ENCODE measurements around the gene CLSTN3. TPM values are rescaled to one million over a fixed set of nuclear protein-coding genes. Genes with fewer than 3 reads are reported as not detected.

The CLSTN3 gene
- total RNA-seq, 1 donor from 2014 or later, result 132 TPM

GRCh38 chr12:7130701-7131501, 730 bp downstream of the CLSTN3 start:
- peak overlapping the region; percentile 68 to 74 for H3K4me3 ChIP-seq
- H3K9me3 ChIP-seq, result no peaks in the 10 kb centered on the region
- peak overlapping the region; percentile 79 to 84 for H3K27ac ChIP-seq
- H3K36me3 ChIP-seq, result peaks cover 2 to 9% of the 10 kb centered on the region in 2 donors
- no peak for DNase-seq (ENCODE audit: low spot score in 2 of 2)
- TF ChIP-seq CTCF (IDR thresholded peaks at IDR 0.05), result no peak
- H3K27me3 ChIP-seq, result no peaks in the 10 kb centered on the region
- H3K4me1 ChIP-seq, result peaks cover 6 to 7% of the 10 kb centered on the region in 2 donors
- intact Hi-C loops (cut with DNase I), result loop anchor here (1.0 kb wide), 1 partner anchor 57 kb away; no protein-coding TSS in a partner anchor

- peak overlapping the region; percentile 79 to 84 for H3K27ac ChIP-seq
- peak overlapping the region in 1 of 2 donors; percentile 74 for H3K4me3 ChIP-seq
- intact Hi-C loops (cut with DNase I), result no loop called here
- no peaks in the 10 kb centered on the region for H3K9me3 ChIP-seq
- H3K4me1 ChIP-seq, result peaks cover 6 to 7% of the 10 kb centered on the region in 2 donors
- H3K36me3 ChIP-seq, result peaks cover 8 to 15% of the 10 kb centered on the region in 2 donors
- no peak for DNase-seq (ENCODE audit: low spot score in 2 of 2)
- no peak for TF ChIP-seq CTCF (IDR thresholded peaks at IDR 0.05)
- no peaks in the 10 kb centered on the region for H3K27me3 ChIP-seq
These were observed 1.3 kb downstream of the CLSTN3 start for GRCh38 chr12:7131502-7131866.

GRCh38 chr12:7134396-7135166, 4.4 kb downstream of the CLSTN3 start:
- DNase-seq (ENCODE audit: low spot score in 2 of 2), result no peak
- intact Hi-C loops (cut with DNase I), result no loop called here
- Histone ChIP-seq H3K36me3 (peaks cover 15 to 24% of the 10 kb centered on the region in 2 donors), H3K4me1 (peaks cover 1 to 2% of the 10 kb centered on the region in 2 donors), H3K27ac (no peak overlapping the region), H3K9me3 (no peaks in the 10 kb centered on the region), H3K27me3 (no peaks in the 10 kb centered on the region), H3K4me3 (no peak overlapping the region)
- no peak for TF ChIP-seq CTCF (IDR thresholded peaks at IDR 0.05)

DNA sequence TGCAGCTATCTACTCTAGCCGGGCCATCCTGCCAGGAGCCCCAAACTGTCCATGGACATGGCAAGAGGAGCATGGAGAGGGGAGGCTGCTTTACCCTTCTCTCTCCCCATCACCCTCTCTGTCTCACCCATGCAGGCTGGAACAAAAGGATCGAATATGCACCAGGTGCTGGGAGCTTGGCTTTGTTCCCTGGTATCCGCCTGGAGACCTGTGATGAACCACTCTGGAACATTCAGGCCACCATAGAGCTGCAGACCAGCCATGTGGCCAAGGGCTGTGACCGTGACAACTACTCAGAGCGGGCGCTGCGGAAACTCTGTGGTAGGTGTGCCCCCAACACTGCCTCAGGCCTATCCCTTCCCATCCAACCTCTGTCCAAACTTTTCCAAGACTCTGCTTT, 5.9 kb downstream of the CLSTN3 start:
- peaks cover 15 to 24% of the 10 kb centered on the region in 2 donors for H3K36me3 ChIP-seq
- no peaks in the 10 kb centered on the region for H3K27me3 ChIP-seq
- DNase-seq (ENCODE audit: low spot score in 2 of 2), result no peak
- intact Hi-C loops (cut with DNase I), result no loop called here
- no peak for TF ChIP-seq CTCF (IDR thresholded peaks at IDR 0.05)
- no peaks in the 10 kb centered on the region for H3K9me3 ChIP-seq
- no peaks in the 10 kb centered on the region for H3K4me1 ChIP-seq
- H3K27ac ChIP-seq, result no peak overlapping the region
- H3K4me3 ChIP-seq, result no peak overlapping the region

DNA sequence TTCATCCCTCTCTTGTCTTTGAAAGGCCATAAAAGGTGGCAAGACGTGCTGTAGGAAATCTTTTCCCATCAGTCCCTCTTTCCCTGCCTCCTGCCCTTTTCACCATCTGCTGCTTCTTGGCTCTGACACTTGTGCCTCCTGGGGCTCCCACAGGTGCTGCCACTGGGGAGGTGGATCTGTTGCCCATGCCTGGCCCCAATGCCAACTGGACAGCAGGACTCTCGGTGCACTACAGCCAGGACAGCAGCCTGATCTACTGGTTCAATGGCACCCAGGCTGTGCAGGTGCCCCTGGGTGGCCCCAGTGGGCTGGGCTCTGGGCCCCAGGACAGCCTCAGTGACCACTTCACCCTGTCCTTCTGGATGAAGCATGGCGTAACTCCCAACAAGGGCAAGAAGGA, 6.5 kb downstream of the CLSTN3 start:
- intact Hi-C loops (cut with DNase I), result no loop called here

More for the DNA sequence above, 6.5 kb downstream of the CLSTN3 start:
- TF ChIP-seq CTCF (IDR thresholded peaks at IDR 0.05), result no peak
- Histone ChIP-seq H3K9me3 (no peaks in the 10 kb centered on the region), H3K27ac (no peak overlapping the region), H3K36me3 (peaks cover 15 to 24% of the 10 kb centered on the region in 2 donors), H3K4me1 (no peaks in the 10 kb centered on the region), H3K4me3 (no peak overlapping the region), H3K27me3 (no peaks in the 10 kb centered on the region)
- no peak for DNase-seq (ENCODE audit: low spot score in 2 of 2)

Measured in ascending aorta (tissue), 2 donors.